Measurements from ENCODE around the gene DUSP22. TPM values are rescaled to one million over a fixed set of nuclear protein-coding genes. Genes with fewer than 3 reads are reported as not detected.

Gene DUSP22
- total RNA-seq, 1 donor from 2014 or later, result 40.0 TPM

GRCh38 chr6:338815-339262 is 46.6 kb downstream of the DUSP22 start:
- peaks cover 8% of the 10 kb centered on the region for H3K27me3 Mint-ChIP-seq (ENCODE audit: insufficient read depth, low read depth)

GRCh38 chr6:339480-339879 is 47.2 kb downstream of the DUSP22 start:
- Histone ChIP-seq H4K20me1 (ENCODE audit: low read depth) (no peaks in the 10 kb centered on the region), H3K4me2 (no peak overlapping the region), H3K27me3 (no peaks in the 10 kb centered on the region), H3K4me1 (no peaks in the 10 kb centered on the region), H3K9ac (no peak overlapping the region), H3K27ac (no peak overlapping the region), H2AFZ (replicated peaks) (no peak overlapping the region), H3K79me2 (ENCODE audit: low read depth) (no peaks in the 10 kb centered on the region), H3K36me3 (no peaks in the 10 kb centered on the region), H3F3A (ENCODE audit: low read depth) (no peaks in the 10 kb centered on the region), H3K4me3 (no peak overlapping the region), H3K9me3 (ENCODE audit: low read depth) (peaks cover 4% of the 10 kb centered on the region)
- TF ChIP-seq EZH2 (IDR thresholded peaks at IDR 0.05) (no peak), CTCF (IDR thresholded peaks at IDR 0.05) (no peak), EZH2phosphoT487 (IDR thresholded peaks at IDR 0.05) (no peak)
- Mint-ChIP-seq H3K27ac (no peak overlapping the region), H3K27me3 (ENCODE audit: insufficient read depth, low read depth) (peaks cover 10% of the 10 kb centered on the region), H3K9me3 (peaks cover 32% of the 10 kb centered on the region), H3K4me1 (peaks cover 12% of the 10 kb centered on the region), H3K4me3 (no peak overlapping the region), H3K36me3 (peaks cover 4% of the 10 kb centered on the region)
- DNase-seq (ENCODE audit: low spot score), result no peak

More at GRCh38 chr6:338815-339262, 46.6 kb downstream of the DUSP22 start:
- no peaks in the 10 kb centered on the region for H3K36me3 ChIP-seq
- no peaks in the 10 kb centered on the region for H3K27me3 ChIP-seq
- no peak overlapping the region for H3K4me2 ChIP-seq
- no peak overlapping the region for H3K4me3 ChIP-seq
- no peak for DNase-seq (ENCODE audit: low spot score)
- no peaks in the 10 kb centered on the region for H3K79me2 ChIP-seq (ENCODE audit: low read depth)
- TF ChIP-seq EZH2 (IDR thresholded peaks at IDR 0.05) (no peak), CTCF (IDR thresholded peaks at IDR 0.05) (no peak), EZH2phosphoT487 (IDR thresholded peaks at IDR 0.05) (no peak)
- no peak overlapping the region for H3K27ac ChIP-seq
- H3F3A ChIP-seq (ENCODE audit: low read depth), result no peaks in the 10 kb centered on the region
- peaks cover 26% of the 10 kb centered on the region for H3K9me3 Mint-ChIP-seq
- no peak overlapping the region for H3K4me3 Mint-ChIP-seq
- peaks cover 2% of the 10 kb centered on the region for H3K36me3 Mint-ChIP-seq
- H3K27ac Mint-ChIP-seq, result no peak overlapping the region
- H3K9ac ChIP-seq, result no peak overlapping the region
- peaks cover 4% of the 10 kb centered on the region for H3K9me3 ChIP-seq (ENCODE audit: low read depth)
- H2AFZ ChIP-seq (replicated peaks), result no peak overlapping the region
- H3K4me1 Mint-ChIP-seq, result peaks cover 12% of the 10 kb centered on the region
- H4K20me1 ChIP-seq (ENCODE audit: low read depth), result no peaks in the 10 kb centered on the region
- H3K4me1 ChIP-seq, result no peaks in the 10 kb centered on the region

DNA sequence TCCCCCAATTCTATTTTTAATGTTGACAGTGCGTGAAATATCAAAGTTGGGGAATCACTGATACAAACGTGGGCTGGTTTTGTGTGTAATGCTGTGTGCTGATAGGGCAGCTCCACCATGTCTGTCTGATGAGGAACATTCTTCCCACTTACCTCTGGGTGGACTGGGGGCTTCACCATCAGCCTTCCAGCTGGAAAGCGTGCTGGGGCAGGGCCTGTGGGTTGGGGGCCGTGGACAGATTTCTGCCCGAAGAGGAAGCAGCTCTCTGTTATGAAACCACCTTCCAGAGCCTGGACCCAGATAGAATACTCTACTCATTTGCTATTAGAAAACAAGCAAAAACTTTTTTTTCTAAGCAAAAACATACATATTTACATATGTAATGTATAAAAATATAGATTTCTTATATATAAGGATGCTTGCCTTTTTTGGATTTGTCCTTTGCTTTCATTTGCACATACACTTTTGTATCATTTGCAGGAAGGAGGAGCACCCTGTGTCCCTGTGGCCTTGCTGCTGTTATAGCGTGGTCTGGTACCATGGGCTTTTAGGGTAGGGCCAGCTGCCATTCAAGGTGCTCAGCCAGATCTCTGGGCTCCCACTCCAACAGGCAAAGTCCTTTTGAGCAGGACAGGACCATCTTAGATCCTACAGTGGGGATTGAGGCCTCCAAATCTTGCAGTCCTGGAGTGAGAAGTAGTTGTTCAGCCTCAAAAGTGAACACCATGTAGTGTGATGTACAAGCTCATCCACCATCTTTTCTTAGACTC is 48.1 kb downstream of the DUSP22 start:
- TF ChIP-seq CTCF (IDR thresholded peaks at IDR 0.05), result no peak
- no peak for TF ChIP-seq EZH2 (IDR thresholded peaks at IDR 0.05)
- no peak for TF ChIP-seq EZH2phosphoT487 (IDR thresholded peaks at IDR 0.05)
- Histone ChIP-seq H3K4me3 (no peak overlapping the region), H3K9me3 (ENCODE audit: low read depth) (peaks cover 4% of the 10 kb centered on the region), H4K20me1 (ENCODE audit: low read depth) (no peaks in the 10 kb centered on the region), H3K4me1 (no peaks in the 10 kb centered on the region), H3K79me2 (ENCODE audit: low read depth) (no peaks in the 10 kb centered on the region), H3K36me3 (no peaks in the 10 kb centered on the region), H3K9ac (no peak overlapping the region), H3K27me3 (no peaks in the 10 kb centered on the region), H3F3A (ENCODE audit: low read depth) (no peaks in the 10 kb centered on the region), H3K27ac (no peak overlapping the region), H2AFZ (replicated peaks) (no peak overlapping the region), H3K4me2 (no peak overlapping the region)
- Mint-ChIP-seq H3K27ac (no peak overlapping the region), H3K4me1 (peaks cover 9% of the 10 kb centered on the region), H3K9me3 (peaks cover 41% of the 10 kb centered on the region), H3K36me3 (peaks cover 4% of the 10 kb centered on the region), H3K27me3 (ENCODE audit: insufficient read depth, low read depth) (peaks cover 13% of the 10 kb centered on the region), H3K4me3 (no peak overlapping the region)
- no peak for DNase-seq (ENCODE audit: low spot score)
